ENCODE results near the gene SPDEF.

SPDEF gene

GRCh38 chr6:34527751-34528670 lies 28.1 kb downstream of the SPDEF start:
- no peak for DNase-seq (ENCODE audit: low spot score)

- DNase-seq (ENCODE audit: low spot score): peak; percentile 85
Observed at GRCh38 chr6:34526992-34527728, 29.0 kb downstream of the SPDEF start.

- DNase-seq (ENCODE audit: low spot score): no peak
Observed at GRCh38 chr6:34526241-34526972, 29.7 kb downstream of the SPDEF start.

GRCh38 chr6:34525431-34526175 lies 30.5 kb downstream of the SPDEF start:
- DNase-seq (ENCODE audit: low spot score): no peak

GRCh38 chr6:34524971-34525370 lies 31.2 kb downstream of the SPDEF start:
- no peak for DNase-seq (ENCODE audit: low spot score)

- no peak for DNase-seq (ENCODE audit: low spot score)
Observed at GRCh38 chr6:34524499-34524898, 31.6 kb downstream of the SPDEF start.

GRCh38 chr6:34523441-34524206 lies 32.5 kb downstream of the SPDEF start:
- DNase-seq (ENCODE audit: low spot score): no peak

GRCh38 chr6:34522761-34523160 lies 33.4 kb downstream of the SPDEF start:
- no peak for DNase-seq (ENCODE audit: low spot score)

GRCh38 chr6:34521463-34522285 lies 34.5 kb downstream of the SPDEF start:
- DNase-seq (ENCODE audit: low spot score): no peak

GRCh38 chr6:34520645-34521462 lies 35.3 kb downstream of the SPDEF start:
- DNase-seq (ENCODE audit: low spot score): no peak

- no peak for DNase-seq (ENCODE audit: low spot score)
Observed at GRCh38 chr6:34519971-34520644, 36.0 kb downstream of the SPDEF start.

- DNase-seq (ENCODE audit: low spot score): no peak
Observed at GRCh38 chr6:34518669-34519365, 37.3 kb downstream of the SPDEF start.

- no peak for DNase-seq (ENCODE audit: low spot score)
Observed at GRCh38 chr6:34517966-34518365, 38.2 kb downstream of the SPDEF start.

- DNase-seq (ENCODE audit: low spot score): no peak
Observed at GRCh38 chr6:34517461-34517881, 38.7 kb downstream of the SPDEF start.

- DNase-seq (ENCODE audit: low spot score): no peak
Observed at GRCh38 chr6:34516391-34517324, 39.5 kb downstream of the SPDEF start.

GRCh38 chr6:34515473-34516387 lies 40.4 kb downstream of the SPDEF start:
- DNase-seq (ENCODE audit: low spot score): no peak
